OCI-LY3 (cell line): ENCODE data around the gene SH2D4B.

ENCODE experiments used
- EZH2phosphoT487 ChIP-seq: fragments of 200-600 bp; shearing (Covaris generic); IDR thresholded peaks from 2 replicates; pipeline ENCODE4 v1.6.1; 2018; ENCODE audit warnings: antibody characterized with exemption, mixed run types, low read depth
- TF ChIP-seq, protein P1 (sequence below): fragments of 200-600, 300-600 bp; sonication (generic); IDR thresholded peaks from 2 replicates; pipeline ENCODE4 v1.5.1; 2014; ENCODE audit warnings: antibody characterized with exemption, low read length, low read depth

- TF ChIP-seq, protein P1, sequence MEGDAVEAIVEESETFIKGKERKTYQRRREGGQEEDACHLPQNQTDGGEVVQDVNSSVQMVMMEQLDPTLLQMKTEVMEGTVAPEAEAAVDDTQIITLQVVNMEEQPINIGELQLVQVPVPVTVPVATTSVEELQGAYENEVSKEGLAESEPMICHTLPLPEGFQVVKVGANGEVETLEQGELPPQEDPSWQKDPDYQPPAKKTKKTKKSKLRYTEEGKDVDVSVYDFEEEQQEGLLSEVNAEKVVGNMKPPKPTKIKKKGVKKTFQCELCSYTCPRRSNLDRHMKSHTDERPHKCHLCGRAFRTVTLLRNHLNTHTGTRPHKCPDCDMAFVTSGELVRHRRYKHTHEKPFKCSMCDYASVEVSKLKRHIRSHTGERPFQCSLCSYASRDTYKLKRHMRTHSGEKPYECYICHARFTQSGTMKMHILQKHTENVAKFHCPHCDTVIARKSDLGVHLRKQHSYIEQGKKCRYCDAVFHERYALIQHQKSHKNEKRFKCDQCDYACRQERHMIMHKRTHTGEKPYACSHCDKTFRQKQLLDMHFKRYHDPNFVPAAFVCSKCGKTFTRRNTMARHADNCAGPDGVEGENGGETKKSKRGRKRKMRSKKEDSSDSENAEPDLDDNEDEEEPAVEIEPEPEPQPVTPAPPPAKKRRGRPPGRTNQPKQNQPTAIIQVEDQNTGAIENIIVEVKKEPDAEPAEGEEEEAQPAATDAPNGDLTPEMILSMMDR = no peak
- no peak for TF ChIP-seq EZH2phosphoT487
Measured at GRCh38 chr10:80512031-80512526, 25.6 kb upstream of the SH2D4B start.
